GM19372 (cell line): ENCODE measurements around the gene SMPD3.
A peak's percentile ranks its signal among the peaks of the same experiment; 100 is the strongest.

Experiments used
- ATAC-seq: cut with Tn5 transposase; IDR thresholded peaks from one replicate; pipeline ENCODE4 v1.9.1; 2021; ENCODE audit warnings: mild to moderate bottlenecking, low read depth, moderate library complexity; ENCODE audit not compliant: unreplicated experiment

The SMPD3 gene

DNA sequence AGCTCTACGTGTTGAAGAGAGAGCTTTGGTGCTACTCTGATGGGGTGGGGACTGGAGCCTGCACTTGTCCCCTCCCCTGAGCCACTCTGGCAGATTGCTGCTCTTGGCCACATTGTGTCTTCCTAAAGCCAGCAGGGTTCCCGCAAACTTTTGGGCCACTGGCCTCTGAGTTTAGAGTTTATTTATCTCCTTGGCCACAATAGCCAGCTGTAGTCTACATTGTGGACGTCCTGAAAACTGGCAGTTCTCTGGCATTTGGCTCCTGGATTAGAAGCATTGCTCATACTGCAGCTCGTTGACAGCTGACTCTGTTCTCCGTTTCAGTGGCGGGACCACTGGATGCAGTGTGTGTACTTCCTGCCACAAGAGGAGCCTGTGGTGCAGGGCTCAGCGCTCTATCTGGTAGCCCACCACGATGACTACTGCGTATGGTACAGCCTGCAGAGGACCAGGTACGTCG is 102.9 kb downstream of the SMPD3 start:
- no peak for ATAC-seq

DNA sequence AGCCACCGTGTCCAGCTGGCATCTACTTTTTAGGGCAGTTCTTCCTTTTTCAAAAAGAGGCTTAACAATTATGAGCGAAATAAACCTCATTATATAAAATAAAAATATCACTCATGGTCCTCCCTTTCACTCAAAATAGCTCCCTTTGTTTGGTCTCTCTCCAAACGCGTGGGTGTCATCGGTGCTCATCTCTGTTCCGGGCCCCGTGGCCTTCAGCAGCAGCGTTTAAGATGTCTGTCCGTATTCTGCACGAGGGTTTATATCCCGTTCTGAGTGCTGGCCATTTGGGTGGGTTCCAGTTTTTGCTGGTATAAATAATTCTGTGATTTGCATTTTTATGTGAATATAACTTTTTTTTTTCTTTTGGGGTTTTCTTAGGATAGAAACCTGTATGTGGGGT is 104.1 kb downstream of the SMPD3 start:
- no peak for ATAC-seq

DNA sequence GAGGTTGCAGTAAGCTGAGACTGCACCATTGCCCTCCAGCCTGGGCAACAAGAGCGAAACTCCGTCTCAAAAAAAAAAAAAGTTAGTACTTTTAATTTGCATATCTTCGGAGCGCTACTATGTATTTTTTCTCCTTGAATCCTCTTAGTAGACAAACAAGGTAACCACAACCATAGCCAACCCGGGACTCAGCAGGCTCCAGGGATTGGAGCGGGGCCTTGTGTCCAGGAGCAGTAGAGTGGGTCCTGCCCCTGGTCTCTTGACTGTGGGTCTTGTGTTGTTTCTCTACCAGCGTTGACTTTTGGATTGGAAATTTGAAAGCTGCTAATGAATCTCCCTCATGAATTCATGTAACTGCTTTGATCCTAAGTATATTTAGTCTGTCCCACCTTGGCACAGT is 105.2 kb downstream of the SMPD3 start:
- ATAC-seq, result no peak

DNA sequence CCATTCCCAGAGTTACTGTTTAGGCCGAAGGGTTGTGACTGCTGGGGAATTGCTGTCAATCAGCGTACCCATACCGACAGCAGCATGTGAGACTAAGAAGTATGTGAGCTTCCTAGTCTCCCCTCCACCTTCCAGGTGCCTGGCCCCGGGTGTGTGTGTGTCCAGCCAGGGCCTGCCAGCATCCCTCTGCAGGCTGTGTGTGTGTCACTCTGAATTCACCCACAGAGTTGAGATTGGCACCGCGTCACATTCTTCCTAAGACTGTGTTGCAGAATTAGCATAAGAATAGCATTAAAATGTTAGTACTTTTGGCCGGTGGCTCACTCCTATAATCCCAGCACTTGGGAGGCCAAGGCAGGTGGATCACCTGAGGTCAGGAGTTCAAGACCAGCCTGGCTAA is 105.7 kb downstream of the SMPD3 start:
- no peak for ATAC-seq

DNA sequence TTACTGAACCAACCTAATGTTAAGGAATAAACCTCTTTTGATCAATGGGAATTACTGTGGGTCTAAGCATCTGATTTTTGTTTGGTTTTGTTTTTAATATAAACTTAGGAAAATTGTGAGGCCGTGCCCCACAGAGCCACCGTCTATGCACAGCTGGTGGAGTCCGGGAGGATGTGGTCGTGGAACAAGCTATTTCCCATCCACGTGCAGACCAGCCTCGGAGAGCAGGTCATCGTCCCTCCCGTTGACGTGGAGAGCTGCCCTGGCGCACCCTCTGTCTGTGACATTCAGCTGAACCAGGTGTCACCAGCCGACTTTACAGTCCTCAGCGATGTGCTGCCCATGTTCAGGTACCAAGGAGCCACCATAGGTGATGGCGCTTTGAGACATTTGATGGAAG is 109.1 kb downstream of the SMPD3 start:
- no peak for ATAC-seq

DNA sequence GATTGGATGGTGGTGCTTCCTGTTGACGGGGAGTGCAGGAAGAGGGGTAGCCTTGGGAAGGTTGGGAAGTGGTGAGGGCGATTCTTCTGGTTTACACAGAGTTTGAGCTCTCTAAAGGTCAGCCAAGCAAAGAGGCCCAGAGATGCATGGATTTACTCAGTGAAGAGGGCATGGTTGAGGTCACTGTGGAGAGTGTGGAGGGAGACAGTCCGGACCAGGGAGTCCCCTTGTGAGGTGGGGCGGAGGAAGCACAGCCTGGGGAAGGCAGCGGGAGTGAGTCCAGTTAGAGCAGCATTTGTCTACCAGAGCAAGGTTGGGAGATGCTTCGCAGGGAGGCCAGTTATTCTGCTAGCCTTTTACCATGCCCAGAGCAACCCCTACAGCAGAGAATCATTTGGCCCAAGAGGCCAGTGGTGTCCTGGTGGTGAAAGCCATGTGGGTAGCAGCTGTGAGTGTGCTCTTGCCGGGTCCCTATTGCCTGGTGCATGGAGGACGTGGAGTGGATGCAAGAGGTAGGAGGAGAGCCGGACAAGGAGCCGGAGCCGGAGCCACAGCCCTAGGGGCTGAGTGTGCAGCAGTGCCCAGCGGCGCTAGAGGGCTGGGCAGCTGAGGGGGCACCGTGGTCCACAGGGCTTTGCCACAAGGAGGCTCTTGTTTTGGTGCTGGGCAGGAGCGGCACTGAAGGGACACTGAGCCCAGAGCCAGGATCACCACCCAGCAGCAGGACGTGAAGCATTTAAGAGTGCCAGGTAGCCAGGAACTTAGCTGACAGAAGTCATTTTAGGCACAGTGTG is 109.8 kb downstream of the SMPD3 start:
- ATAC-seq, result no peak

DNA sequence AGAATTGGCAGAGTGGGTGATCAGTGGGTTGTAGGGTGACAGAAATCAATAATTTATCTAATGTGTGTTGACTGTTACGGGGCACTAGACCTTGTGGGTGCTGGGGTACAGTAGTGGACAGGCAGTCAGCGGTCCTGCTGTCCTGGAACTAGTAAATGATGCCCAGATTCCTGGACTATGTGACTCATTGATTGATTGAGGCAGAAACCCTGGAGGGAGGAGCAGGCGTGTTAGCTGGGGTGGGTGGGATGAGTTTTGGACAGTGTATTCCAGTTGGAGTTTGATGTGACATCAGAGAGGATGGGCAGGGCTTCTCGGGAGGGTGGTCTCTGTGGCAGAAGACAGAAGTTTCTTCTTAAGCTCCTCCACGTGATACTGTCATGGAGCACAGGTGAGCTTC is 113.1 kb downstream of the SMPD3 start:
- no peak for ATAC-seq

DNA sequence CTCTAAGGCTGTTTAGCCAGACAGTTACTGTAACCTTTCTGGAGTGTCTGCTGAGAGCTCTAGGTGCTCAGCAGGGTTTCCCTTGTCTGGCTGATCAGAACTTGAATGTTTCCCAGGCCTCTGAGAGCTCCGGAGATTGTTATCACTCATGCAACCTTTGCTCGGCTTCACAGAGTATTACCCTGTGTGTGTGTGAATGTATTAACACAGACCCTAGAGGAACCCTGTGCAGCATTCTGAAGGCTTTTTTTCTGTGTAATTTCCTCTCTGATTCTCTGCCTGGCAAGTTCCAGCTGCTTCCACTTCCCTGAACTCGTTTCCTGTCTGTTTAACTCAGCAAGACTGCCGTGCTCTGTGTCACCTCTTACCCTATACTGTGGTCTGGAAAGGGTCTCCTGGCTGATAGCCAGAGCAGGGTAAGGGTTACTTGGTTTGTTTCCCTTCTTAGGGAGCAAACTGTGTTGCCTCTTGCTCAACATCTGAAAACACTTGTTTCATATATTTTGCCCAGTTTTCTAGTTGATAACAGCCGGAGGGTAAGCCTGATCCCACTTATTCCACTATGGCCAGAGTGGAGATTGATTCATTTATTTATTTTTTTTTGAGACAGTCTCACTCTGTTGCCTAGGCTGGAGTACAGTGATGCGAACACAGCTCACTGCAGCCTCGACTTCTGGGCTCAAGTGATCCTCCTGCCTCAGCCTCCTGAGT is 115.7 kb downstream of the SMPD3 start:
- ATAC-seq, result no peak

DNA sequence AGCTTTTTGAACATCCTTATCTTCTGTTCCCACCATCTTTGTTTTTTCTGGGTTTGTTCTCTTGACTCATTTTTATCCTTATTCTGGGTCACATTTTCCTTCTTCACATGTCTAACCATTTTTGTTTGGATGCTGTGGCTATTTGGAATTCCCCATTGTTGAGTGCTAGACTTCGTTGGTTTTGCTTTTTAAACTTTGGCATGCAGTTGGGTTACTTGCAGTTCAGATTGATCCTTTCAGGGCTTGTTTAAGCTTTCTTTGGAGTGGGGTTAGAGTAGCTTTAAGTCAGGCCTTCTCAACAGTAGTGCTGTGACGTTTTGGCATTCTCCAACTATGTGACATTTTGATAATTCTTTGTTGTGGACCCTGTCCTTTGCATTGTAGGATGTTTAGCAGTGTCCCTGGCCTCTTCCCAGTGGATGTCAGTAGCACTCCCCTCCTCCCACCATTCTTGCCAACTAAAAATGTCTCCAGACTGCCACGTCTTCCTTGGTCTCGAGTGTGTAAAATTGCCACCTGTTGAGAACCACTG is 116.4 kb downstream of the SMPD3 start:
- ATAC-seq, result no peak

DNA sequence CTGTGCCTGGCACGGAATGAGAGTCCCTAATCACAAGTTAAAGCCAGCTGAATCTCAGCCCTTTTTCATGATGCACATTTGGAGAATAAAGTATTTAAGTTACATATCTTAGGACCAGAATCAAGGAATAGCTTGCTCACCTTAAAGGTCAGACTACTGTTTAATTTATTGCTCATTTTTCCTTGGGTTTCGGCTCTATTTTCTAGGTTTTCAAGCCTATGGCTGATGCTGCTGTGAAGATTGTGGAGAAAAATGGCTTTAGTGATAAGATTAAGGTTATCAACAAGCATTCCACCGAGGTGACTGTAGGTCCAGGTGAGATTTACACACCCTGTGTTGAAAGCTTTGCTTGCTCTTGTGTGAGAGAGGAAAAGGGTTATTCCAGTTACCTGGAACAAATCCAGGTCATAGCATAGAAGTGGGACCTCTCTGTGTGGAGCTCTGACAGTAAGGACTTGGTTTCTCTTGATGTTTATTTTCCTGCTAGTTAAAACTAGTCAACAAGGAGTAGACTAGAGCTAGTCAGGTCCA is 119.4 kb downstream of the SMPD3 start:
- no peak for ATAC-seq

DNA sequence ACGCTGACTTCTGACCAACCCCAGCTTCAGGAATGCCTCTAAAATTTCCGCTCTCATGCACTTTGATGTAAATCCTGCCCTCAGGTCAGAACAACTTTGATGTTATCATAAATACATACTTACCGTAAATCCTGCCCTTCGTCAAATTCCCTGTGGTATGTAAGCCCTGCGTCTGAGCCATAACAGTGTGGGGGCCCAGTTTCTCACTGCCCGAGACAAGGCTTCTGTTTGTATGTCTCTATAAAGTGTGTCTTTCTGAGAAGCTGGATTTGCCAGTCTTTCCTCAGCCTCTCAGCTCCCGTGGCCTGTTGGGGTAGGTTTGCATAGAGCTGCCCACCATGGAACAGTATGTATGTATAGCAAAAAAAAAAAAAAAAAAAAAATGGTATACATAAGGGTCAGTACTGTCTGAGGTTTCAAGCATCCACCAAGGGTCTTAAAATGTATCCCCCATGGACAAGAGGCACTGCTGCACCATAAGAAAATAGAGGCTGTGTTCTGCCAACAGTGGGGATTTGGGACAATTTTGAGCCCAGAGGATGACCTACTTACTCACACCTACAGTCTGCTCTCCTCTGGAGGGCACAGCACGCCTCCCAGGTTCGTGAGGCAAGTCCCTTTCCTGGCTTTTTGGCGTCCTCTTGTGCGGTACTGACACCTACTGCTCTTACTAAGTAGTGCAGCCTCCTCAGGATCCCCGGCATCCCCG is 120.0 kb downstream of the SMPD3 start:
- ATAC-seq, result peak; percentile 61

DNA sequence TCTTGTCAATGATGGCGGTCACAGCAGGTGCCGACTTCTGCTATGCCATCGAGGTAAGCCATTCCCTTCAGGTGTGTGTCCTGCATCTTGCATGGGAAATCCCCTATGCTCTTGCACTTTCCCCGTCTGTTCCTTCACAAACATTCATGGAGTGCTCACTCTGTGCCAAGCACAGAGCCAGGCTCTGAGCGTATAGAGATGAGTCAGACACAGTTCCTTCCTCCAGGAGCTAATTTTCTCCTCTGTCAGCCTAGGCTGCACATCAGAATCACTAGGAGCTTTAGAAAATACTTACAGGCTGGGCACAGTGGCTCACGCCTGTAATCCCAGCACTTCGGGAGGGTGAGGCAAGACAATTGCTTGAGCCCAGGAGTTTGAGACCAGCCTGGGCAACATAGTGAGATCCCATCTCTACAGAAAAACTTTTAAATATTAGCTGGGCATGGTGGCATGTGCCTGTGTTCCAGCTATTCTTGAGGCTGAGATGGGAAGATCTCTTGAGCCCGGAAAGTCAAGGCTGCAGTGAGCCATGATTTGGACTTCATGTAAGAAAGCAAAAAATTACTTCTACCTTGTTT is 123.4 kb downstream of the SMPD3 start:
- ATAC-seq, result no peak

DNA sequence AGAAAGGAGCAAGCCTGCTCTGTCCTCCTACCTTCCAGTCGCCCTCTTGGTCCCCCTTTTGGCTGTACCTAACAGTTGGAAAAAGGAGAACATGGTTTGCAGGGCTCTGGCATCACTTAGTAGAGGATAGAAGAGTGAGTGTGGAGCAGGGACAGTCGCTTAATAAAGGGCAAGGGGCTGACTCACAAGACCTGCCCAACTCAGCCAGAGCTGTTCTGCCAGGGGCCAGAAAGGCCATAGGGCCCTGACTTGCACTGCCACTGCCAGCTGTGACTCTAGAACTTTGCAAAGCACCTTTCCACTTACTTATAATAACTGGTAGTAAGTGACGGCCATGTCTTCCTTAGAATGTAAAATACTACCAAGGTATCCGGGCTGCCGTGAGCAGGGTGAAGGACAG is 124.0 kb downstream of the SMPD3 start:
- no peak for ATAC-seq

DNA sequence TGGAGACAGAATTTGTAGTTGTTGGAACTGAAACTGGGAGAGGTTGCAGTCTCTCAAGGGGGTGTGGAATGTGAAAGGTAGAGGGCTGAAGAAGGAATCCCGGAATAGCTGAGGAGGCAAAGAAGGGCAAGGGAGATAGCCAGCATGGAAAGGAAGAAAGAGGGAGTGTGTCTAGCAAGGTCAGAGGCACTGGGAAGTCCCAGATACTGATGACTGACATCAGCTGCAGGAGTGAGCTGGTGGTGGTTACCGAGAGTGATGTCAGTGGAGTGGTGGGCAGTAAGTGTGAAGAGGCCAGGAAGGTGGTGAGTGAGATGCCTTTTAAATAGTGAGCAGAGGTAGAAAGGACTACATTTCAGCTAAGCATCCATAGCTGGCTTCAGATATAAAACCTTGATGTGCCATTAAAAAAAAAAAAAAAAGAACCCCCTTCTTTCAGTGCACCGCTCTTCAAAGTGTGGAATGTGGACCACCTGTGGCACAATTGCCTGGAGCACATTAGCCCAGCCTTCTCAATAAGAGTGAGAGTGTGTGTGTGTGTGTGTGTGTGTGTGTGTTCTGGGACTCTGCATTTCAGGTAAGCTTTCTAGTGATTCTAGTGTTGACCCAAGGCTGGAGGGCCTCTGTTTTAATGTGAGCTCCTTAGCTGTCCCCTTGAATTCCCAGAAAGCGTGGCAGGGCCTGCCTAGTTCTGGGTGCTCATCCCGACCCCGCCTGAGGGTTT is 129.0 kb downstream of the SMPD3 start:
- ATAC-seq, result no peak

DNA sequence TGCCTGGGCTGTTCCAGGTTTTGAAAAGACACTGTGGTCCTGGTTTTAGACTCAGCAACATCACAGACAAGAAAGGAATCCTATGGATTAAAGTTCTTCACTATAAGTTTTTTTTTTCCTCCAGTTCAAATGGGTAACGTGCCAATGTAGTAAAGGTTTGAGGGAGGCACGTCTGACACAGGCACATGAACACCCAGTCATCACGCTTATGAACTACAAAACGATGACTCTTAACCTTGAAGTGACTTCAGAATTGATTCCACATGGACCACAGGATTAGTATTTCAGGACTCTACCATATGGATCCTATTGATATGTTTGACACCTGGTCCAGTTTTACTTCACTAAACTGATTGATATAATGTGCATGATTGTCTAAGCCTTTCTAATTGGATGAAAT is 135.2 kb downstream of the SMPD3 start:
- ATAC-seq, result no peak

DNA sequence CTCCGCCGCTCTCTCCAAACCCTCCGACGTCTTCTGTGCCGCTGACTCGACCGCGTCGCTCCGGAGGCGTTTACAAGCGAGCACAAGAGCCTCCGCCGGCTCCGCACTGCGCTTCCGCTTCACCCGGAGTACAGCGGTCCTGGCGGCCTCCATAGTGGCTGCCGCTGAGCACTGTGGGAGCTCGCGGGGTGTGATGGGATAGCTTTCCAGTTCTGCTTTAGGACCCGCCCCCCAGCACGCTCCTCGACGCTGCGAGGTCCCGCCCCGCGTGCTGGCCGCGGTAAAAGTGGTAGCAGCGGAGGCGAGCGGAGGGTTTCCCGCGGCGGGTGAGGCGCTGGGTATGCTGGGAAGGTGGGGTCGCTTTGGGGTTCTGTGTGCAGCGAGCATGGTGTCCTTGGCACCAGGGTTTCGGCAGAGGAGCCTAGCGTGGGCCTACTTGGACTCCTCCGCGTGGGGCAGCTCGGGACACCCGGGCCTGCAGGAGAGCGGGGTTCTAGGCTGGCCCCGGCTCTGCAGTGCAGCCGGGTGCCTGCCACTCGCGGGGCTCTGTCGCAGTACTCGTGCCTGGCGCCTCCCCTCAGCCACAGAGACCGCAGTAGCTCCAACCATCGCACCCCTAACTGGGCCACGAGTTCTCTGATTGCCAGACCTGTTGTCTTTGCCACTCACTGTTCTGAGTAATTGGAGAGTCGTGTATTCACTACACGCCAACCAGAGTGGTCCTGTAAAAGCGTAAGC is 137.4 kb downstream of the SMPD3 start, which contains the start of the genes PRMT7 and SLC7A6OS:
Gene PRMT7, plus strand, starts transcription at position 246 of the 738 bp plus-strand sequence. CDS start 4,961 bp downstream, outside the sequence.
Gene SLC7A6OS, minus strand, starts transcription at position 173 of the 738 bp plus-strand sequence. Its CDS starts 20 bp downstream, at position 153.
- ATAC-seq, result peak; percentile 97

DNA sequence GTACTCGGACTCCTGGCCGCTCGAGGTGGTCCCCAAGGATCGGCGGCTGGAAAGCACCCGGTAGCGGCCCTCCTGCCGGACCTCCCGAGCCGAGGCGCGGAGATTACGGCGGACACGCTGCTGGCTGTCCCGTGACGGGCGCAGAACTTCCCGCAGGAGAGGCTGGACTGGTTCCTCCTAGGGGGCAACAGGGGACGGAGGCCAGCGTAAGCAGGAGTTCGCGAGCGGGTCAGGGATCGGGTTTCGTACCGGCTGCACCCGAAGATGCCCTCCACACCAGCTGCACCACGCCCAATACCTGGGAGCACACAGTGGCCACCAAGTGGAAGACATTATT is 137.9 kb downstream of the SMPD3 start:
- ATAC-seq, result peak; percentile 22

DNA sequence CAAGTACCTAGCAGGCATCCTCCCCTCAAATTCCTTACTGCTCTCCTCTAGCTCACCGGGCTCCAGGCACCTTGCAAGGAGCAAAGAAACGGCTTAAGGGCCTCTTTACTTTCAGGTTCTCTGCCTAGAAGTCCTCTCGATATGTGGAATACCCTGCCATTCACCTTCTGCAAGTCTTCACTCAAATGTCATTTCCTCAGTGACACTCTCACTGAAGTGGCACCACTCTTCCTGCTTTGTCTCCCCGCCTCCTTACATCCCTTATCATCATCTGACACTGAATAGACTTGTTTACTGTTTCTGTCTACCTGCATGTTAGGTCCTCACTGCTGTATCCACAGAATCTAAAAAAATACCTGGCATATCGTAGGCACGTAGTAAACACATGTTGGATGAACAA is 138.5 kb downstream of the SMPD3 start:
- no peak for ATAC-seq
